HG02852 (cell line): ENCODE results near the gene HRH3.

Experiments
- ATAC-seq: cut with Tn5 transposase; IDR thresholded peaks from one replicate; pipeline ENCODE4 v1.9.1; 2021; ENCODE audit warnings: mild to moderate bottlenecking, moderate library complexity; ENCODE audit not compliant: unreplicated experiment

Gene HRH3

DNA sequence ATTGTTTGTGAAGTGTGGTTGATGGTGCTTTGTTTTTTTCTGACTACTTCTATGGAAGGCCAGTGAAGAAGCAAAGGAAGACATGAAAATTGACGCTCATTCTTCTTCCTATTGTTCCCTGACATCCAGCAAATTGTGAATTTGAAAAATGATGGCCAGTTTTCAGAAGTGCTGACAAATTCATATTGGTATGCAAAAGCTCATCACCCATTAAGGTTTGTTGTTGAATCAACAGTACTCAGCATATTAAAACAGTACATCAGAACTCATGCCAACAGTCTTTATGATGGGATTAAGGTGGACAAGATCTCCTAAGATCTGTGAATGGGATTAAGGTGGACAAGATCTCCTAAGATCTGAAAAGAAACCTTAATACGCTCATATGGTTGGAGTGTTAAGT lies 38.3 kb downstream of the HRH3 start:
- no peak for ATAC-seq

DNA sequence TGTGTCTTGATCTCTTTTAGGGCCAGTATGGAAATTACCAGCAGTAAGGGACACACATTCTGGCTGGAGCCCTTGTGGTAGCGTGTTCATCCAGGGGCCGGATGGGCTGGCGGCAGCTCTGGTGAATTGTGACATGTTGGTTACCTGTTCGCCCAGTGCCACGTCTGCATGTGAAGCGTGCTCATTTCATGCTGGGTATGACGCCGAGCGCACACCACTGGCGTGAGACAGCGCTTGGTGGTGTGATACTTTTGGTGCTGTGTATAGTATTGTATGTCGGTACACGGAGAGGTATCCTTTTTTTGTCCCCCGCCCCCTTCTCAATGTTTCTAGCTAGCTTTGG lies 40.9 kb downstream of the HRH3 start:
- ATAC-seq: no peak

DNA sequence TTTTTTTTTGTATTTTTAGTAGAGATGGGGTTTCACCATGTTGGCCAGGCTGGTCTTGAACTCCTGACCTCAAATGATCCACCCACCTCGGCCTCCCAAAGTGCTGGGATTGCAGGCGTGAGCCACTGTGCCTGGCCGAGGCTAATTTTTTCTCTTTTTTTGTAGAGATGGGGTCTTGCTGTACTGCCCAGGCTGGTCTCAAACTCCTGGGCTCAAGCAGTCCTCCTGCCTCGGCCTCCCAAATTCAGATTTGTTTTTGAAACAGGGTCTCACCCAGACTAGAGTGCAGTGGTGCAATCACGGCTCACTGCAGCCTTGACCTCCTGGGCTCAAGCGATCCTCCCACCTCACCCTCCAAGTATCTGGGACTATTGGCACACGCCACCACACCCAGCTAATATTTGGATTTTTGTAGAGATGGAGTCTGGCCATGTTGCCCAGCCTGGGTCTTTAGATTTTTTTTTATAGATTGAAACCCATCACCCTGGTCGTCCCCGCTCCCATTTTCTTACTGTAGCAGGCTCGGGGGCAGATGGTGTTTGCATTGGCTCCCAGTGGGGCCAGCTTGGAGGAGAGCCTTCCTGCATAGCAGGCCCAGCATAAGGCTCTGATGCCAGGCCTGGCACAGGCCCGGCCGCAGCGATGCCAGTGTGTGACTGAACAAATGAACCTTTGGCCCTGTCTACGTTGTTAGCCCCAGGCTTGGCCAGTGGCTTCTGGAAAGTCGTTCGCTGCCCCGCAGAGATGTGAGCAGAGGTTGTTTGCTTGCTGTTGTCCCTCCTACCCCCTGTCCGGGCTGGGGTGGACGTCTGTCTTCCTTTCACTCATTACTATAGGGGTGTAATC lies 41.5 kb downstream of the HRH3 start:
- no peak for ATAC-seq

DNA sequence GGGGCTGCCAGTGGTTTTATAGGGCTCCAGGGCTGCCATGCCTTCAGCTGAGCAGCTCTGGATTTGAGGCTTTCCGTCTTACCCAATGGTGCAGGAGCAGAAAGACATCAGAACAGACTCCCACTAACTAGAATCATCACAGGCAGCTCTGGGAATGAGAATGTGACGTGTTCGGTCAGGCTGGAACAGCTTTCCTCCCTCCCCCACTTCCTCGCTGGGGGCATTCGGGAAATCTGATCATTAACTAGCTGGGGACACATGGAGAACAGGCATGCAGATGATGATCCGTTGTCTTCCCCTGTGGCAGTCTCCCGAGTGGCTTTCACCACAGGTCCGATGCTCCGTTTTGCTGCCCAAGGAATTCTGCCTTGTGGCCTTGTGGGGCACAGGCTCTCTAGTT lies 42.8 kb downstream of the HRH3 start:
- ATAC-seq: no peak

DNA sequence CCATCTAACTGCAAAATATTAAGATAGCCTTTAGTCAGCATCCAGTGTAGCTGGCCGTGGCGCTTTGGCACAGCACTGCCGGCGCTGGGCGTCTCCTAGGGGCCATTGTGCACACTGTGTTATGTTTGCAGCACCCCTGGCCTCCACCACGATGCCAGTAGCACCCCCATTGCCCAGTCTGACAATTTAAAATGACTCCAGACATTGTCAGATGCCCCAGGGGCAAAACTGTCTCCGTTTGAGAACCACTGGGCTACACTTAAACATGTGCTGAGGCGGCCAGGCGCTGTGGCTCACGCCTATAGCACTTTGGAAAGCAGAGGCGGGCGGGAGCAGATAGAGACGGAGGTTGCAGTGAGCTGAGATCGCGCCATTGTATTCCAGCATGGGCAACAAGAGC lies 43.2 kb downstream of the HRH3 start:
- no peak for ATAC-seq

DNA sequence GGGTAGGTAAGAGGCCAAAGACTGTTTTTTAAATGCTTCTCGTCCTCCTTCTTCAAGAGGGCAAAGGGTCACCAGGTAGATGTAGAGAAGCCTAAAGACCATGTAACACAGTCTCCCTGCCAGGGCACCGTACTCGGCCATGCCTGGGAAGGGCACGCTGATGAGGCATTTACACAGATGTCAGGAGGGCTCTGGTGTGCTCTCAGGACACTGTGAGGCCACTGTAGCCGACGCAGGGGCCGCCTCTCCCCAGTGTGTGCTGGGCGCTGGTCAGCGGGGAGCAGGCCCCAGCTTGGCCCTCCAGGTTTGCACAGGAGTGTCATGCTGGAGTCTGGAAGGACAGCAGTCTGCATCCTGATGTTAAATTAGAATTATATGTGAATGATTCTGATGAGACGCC lies 44.4 kb downstream of the HRH3 start:
- ATAC-seq: no peak

DNA sequence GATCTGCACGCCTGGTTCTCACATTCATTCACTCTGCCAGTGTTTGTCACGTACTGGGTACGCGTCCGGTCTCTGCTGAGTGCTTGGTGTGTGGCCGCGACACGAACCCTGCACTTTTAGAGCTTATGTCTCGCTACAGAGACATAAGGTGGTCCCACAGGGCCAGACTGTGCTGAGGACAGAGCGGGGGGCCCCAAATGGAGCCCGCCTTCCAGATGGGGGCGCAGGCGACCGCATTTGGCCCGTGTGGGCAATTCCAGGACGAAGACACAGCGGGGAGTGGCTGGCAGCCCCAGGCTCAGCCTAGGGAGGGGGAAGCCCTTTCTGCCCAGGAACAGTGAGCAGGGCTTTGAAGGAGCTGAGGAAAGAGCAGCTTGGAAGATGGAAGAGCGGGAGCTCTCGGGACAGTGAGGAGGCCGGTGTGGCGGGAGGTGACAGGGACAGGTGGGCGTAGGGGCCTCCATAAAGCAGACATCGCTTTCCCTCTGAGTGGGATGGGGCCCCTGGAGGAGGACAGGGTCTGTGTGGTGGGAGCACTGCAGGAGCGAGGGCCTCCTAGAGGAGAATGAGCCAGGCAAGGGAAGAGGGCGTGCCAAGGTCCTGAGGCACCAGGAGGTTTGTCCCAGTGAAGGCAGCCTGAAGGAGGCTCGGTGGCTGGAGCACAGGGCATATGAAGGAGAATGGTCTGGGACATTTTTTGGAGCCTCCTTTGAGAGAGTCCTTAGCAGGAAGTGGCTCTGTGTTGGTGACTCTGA lies 45.0 kb downstream of the HRH3 start:
- ATAC-seq: no peak

DNA sequence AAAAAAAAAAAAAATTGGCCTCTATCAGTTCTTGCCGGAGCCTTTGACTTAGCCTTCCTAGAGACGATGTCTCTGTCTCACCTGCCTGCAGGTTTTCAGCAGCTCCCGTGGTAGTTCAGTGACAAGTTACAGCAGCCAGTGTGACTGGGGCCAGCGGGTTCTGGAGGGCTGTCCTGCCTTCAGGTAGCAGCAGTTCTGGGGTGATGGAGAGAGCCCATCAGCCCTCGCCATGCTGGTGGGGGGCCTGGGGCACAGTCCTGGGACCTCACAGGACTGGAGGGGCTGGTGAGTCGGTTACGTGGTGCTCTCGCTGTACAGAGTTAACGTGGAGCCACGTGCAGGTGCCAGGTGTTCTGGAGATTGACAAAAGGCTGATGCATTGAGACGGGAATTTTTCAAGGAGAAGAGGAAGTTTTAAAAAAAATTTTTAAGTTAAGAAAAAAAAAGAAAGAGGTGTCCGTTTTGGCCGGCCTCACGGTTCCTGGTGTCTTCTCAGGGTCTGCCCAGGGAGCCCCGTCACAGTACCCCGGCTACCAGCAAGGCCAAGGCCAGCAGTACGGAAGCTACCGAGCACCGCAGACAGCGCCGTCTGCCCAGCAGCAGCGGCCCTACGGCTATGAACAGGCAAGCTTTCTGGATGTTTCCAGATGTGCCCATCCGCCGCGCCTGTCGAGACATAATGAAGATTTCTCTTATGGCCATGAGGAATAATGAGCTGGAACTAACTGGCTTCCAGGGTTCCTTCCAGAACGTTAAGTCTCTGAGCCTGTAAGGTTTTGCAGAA lies 45.9 kb downstream of the HRH3 start:
- ATAC-seq: no peak

DNA sequence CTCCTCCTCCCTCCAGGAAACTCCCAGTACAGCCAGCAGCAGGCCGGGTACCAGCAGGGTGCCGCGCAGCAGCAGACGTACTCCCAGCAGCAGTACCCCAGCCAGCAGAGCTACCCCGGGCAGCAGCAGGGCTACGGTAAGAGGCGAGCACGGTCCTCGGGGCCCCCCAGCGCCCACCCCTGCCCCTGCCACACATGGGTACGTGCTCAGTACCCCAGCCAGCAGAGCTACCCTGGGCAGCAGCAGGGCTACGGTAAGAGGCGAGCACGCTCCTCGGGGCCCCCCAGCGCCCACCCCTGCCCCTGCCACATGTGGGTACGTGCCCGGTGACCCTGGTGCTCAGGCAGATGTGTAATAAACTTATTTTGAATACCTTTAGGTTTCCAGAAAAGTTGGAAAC lies 47.4 kb downstream of the HRH3 start:
- ATAC-seq: no peak

DNA sequence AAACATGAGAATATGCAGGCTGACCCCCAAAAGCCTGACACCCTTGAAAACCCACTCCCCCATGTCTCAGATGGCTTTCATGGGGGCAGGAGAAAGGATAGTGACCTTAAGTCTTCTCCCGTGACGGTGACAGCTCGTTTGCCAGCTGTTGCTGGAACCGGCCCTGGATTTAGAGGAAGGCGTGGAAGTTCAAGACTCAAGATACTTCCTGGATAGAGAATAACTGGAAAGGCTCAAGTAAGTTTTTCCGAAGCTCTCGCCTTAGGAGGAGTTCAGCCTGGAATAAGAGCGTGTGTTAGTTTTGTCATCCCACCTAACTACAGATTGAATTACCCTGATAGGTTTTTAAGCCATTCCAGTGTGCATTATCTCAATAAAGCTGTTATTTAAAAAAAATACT lies 48.8 kb downstream of the HRH3 start:
- ATAC-seq: no peak

DNA sequence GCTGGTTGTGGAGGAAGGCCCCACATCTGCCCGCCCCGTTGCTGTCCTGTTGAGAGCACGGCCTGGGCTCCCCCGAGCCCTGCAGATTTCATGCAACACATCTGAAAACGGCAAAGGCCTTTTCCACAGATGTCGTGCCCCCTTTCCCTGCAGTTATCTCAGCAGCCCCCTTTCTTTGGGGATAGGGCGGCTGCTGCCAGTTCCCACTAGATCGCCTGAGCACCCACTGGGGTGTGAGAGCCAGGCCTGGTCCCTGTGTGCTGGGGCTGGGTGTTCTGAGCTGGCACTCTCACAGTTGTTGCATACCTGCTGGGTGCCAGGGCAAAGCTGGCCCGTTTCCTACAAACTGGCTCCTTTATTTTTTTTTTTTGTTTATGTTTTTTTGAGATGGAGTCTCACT lies 49.5 kb downstream of the HRH3 start:
- ATAC-seq: no peak

DNA sequence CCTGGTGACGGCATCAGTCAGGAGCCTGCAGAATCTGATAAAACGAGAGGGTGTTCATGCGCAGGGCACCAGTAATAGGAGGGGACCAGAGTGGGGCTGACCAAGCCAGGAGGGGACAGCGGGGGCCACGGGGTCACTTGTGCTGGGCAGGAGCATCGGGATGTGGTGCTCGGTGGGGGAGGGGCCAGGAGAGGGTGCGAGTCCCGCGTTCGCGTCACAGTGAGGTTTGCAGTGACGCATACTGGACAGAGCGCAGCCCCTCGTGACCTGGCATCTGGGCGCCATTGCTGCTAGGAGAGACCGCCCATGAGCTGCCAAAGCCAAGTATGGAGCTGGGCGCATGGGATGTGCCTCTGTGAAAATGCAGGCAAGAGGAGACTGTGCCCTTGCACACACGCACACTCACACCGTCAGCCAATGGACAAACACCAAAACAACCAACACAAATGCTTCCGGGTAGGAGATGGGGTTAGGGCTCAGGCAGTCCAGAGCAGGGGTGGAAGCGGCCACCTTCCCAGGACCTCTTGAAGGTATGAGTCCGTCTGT lies 51.1 kb downstream of the HRH3 start:
- ATAC-seq: no peak

DNA sequence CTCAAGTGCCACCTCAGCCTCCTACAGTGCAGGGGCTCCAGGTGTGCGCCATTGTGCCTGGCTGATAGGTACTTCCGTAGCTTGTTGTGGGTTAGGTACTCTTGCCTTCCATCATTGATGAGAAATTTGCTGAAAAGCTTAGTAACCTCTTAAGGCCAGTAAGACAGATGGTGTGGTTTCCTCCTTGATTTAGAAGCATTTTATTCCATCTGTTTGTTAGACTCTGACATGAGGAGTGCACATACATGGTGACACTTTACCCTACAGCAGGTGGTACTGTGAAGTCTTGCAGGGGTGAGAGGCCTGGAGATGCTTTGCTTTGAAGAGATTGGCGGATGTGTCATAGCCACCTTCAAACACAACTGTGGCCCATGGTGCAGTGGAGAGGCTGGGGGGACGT lies 52.0 kb downstream of the HRH3 start:
- ATAC-seq: no peak

DNA sequence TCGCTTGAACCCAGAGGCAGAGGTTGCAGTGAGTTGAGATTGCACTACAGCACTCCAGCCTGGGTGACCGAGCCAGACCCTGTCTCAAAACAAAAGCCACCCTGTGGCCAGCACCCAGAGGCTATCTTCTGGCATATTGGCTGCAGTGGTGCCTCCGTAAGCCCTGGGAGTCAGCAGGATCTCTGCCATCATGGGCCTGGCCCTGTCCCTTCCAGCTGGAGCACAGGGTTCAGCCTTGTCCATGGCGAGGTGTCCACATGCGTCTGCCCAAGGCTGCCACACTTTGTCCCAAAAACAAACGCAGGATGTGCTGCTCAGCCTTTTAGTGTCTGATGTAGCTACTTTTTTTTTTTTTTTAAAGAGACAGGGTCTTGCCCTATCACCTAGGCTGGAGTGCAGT lies 52.6 kb downstream of the HRH3 start:
- no peak for ATAC-seq

DNA sequence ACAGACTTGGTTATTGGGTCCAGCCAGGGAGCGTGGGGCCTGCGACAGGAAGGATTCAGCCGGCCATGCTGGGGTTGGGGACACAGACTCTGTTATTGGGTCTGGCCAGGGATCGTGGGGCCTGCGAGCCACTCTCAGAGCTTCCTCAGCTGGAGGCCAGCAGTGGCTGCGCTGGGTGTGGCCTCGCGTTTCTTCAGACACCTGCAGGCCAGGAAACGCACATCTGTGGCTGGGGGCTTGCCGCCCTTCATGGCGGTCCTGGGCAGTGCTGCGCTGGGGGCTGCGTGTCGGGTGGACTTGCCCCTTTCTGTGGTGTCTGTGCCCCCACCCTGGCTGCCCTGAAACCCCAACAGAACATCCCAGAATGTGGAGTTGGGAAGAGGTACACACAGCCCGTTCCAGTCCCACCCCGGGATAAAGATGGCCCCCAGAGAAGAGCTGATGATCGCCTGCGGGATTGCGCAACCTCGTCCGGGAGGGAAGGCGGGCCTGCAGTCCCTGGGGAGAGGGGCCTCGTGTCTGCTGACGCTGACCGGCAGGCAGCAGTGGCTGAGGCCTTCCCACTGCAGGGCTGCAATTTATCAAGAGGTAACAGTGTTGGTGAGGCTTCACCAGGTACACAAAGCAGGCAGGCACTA lies 54.2 kb downstream of the HRH3 start:
- ATAC-seq: no peak
